SU-DHL-6 (cell line): ENCODE results near the gene ADM5.

Experiments
- EZH2phosphoT487 ChIP-seq: fragments of 200-600 bp; sonication (generic), shearing (Covaris generic); conservative IDR thresholded peaks from 2 replicates; pipeline ENCODE4 v1.6.1; 2018; ENCODE audit warnings: mild to moderate bottlenecking, antibody characterized with exemption, low read length, moderate library complexity, mixed read lengths
- TF ChIP-seq, protein P1 (sequence below): fragments of 200-600 bp; sonication (generic); IDR thresholded peaks from one replicate; pipeline ENCODE4 v1.5.1; 2017; ENCODE audit warnings: antibody characterized with exemption, mild to moderate bottlenecking, low read length, moderate library complexity; ENCODE audit not compliant: insufficient read depth, poor library complexity, severe bottlenecking

DNA sequence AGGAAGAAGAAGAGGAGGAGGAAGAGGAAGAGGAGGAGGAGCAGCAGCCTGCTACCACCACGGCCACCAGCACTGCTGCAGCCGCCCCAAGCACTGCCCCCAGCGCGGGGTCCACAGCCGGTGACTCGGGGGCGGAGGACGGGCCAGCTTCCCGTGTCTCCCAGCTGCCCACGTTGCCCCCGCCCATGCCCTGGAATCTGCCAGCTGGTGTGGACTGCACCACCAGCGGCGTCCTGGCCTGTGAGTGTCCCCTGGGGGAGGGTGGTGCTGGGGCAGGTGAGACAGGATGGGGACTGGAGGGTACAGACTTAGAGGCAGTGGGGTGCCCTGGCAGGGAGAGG, 36.0 kb upstream of the ADM5 start:
- TF ChIP-seq, protein P1, sequence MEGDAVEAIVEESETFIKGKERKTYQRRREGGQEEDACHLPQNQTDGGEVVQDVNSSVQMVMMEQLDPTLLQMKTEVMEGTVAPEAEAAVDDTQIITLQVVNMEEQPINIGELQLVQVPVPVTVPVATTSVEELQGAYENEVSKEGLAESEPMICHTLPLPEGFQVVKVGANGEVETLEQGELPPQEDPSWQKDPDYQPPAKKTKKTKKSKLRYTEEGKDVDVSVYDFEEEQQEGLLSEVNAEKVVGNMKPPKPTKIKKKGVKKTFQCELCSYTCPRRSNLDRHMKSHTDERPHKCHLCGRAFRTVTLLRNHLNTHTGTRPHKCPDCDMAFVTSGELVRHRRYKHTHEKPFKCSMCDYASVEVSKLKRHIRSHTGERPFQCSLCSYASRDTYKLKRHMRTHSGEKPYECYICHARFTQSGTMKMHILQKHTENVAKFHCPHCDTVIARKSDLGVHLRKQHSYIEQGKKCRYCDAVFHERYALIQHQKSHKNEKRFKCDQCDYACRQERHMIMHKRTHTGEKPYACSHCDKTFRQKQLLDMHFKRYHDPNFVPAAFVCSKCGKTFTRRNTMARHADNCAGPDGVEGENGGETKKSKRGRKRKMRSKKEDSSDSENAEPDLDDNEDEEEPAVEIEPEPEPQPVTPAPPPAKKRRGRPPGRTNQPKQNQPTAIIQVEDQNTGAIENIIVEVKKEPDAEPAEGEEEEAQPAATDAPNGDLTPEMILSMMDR = no peak
- TF ChIP-seq EZH2phosphoT487 = no peak
